OCI-LY1 (cell line): ENCODE measurements around the gene ABCB6.

ENCODE experiments used
- EZH2 ChIP-seq: fragments of 200-600 bp; sonication (generic), shearing (Covaris generic); IDR thresholded peaks from 2 replicates; pipeline ENCODE4 v1.8.0; 2017; ENCODE audit warnings: borderline replicate concordance, mixed run types, mild to moderate bottlenecking, antibody characterized with exemption, low read length, moderate library complexity, mixed read lengths
- TF ChIP-seq, protein P1 (sequence below): fragments of 200-600 bp; sonication (generic), shearing (Covaris generic); IDR thresholded peaks from 2 replicates; pipeline ENCODE4 v1.5.1; 2017; ENCODE audit warnings: mild to moderate bottlenecking, antibody characterized with exemption, low read length, moderate library complexity, mixed read lengths

DNA sequence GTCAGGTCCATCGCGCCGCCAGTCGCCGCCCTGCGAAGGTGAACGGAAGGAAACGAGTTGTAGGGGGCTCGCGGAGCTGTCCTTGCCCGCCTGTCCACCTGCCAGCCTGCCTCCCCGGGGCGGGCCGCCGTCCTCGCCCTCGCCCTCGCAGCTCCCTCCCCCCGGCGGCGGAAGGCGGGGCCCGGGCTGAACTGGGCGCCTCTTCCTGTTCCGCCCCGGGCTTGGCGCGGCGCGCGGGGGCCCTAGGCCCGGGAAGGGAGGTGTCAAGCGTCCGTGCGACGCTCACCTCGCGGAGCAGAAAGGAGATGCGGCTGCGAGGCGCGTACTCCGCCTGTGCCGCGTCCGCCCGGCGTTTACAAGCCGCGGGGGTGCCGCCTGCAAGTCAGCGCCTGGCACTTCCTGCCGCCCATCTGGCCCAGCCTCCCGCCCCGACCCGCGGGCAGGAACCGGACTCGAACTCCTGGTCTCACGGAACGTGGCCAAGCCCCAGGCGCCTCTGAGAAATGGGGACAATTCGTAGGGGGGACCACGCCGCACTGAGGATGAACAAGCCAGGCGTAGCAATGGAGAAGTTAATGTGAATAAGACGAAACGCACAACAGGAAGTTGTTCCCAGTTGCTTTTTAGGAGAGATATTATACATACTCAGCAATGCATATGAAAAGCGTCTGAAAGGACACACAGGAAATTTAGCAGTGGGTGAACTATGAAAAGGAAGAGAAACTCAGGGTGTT lies 41.8 kb downstream of the ABCB6 start, which contains the start of gene CNPPD1:
- TF ChIP-seq, protein P1, sequence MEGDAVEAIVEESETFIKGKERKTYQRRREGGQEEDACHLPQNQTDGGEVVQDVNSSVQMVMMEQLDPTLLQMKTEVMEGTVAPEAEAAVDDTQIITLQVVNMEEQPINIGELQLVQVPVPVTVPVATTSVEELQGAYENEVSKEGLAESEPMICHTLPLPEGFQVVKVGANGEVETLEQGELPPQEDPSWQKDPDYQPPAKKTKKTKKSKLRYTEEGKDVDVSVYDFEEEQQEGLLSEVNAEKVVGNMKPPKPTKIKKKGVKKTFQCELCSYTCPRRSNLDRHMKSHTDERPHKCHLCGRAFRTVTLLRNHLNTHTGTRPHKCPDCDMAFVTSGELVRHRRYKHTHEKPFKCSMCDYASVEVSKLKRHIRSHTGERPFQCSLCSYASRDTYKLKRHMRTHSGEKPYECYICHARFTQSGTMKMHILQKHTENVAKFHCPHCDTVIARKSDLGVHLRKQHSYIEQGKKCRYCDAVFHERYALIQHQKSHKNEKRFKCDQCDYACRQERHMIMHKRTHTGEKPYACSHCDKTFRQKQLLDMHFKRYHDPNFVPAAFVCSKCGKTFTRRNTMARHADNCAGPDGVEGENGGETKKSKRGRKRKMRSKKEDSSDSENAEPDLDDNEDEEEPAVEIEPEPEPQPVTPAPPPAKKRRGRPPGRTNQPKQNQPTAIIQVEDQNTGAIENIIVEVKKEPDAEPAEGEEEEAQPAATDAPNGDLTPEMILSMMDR, result no peak
- no peak for TF ChIP-seq EZH2
